GM21619 (cell line): ENCODE measurements around the gene ZFAND3.

Source experiments
- ATAC-seq: cut with Tn5 transposase; IDR thresholded peaks from one replicate; pipeline ENCODE4 v1.9.1; 2021; ENCODE audit not compliant: unreplicated experiment

The ZFAND3 gene

GRCh38 chr6:38146021-38146733, 326.6 kb downstream of the ZFAND3 start:
- no peak for ATAC-seq

GRCh38 chr6:38146734-38147027, 327.2 kb downstream of the ZFAND3 start:
- no peak for ATAC-seq

- ATAC-seq, result no peak
These were observed 329.1 kb downstream of the ZFAND3 start for GRCh38 chr6:38148606-38149005.

- no peak for ATAC-seq
These were observed 330.0 kb downstream of the ZFAND3 start for GRCh38 chr6:38149531-38149930.

GRCh38 chr6:38150021-38150420, 330.5 kb downstream of the ZFAND3 start:
- ATAC-seq, result no peak

- no peak for ATAC-seq
These were observed 331.3 kb downstream of the ZFAND3 start for GRCh38 chr6:38150681-38151296.

- ATAC-seq, result no peak
These were observed 332.3 kb downstream of the ZFAND3 start for GRCh38 chr6:38151580-38152500.

GRCh38 chr6:38152620-38153019, 333.1 kb downstream of the ZFAND3 start:
- no peak for ATAC-seq

- ATAC-seq, result no peak
These were observed 333.7 kb downstream of the ZFAND3 start for GRCh38 chr6:38153076-38153797.

- no peak for ATAC-seq
These were observed 334.3 kb downstream of the ZFAND3 start for GRCh38 chr6:38153798-38154345.

GRCh38 chr6:38154731-38155130, 335.2 kb downstream of the ZFAND3 start:
- ATAC-seq, result no peak

- no peak for ATAC-seq
These were observed 335.6 kb downstream of the ZFAND3 start for GRCh38 chr6:38155144-38155543.

GRCh38 chr6:38155621-38156204, 336.2 kb downstream of the ZFAND3 start:
- ATAC-seq, result no peak

- no peak for ATAC-seq
These were observed 337.5 kb downstream of the ZFAND3 start for GRCh38 chr6:38156818-38157565.

- no peak for ATAC-seq
These were observed 338.4 kb downstream of the ZFAND3 start for GRCh38 chr6:38157905-38158304.

- no peak for ATAC-seq
These were observed 339.3 kb downstream of the ZFAND3 start for GRCh38 chr6:38158762-38159350.

GRCh38 chr6:38159596-38159995, 340.1 kb downstream of the ZFAND3 start:
- no peak for ATAC-seq

- ATAC-seq, result no peak
These were observed 341.3 kb downstream of the ZFAND3 start for GRCh38 chr6:38160831-38161230.

GRCh38 chr6:38161331-38161730, 341.8 kb downstream of the ZFAND3 start:
- no peak for ATAC-seq
